Lower lobe of right lung (tissue), 2 donors: Measurements from ENCODE around the gene PPP1R7. TPM values are rescaled to one million over a fixed set of nuclear protein-coding genes. Genes with fewer than 3 reads are reported as not detected.
A peak's percentile ranks its signal among the peaks of the same experiment; 100 is the strongest.

Experiments used
- ATAC-seq, 2 donors: fragments of 200-7000 bp; cut with Tn5 transposase; one replicate each; pipeline ENCODE4 v1.9.1; 2020 to 2022; ENCODE audit warnings: mild to moderate bottlenecking in 2 of 2, moderate library complexity in 2 of 2
- DNase-seq: peaks from one replicate; pipeline ENCODE4 v3.0.0-alpha.2; 2020
- H3K27ac ChIP-seq: fragments of 200-600 bp; one replicate; pipeline ENCODE4 v1.8.0; 2022
- H3K27me3 ChIP-seq: fragments of 200-600 bp; one replicate; pipeline ENCODE4 v1.8.0; 2022; ENCODE audit warnings: low read depth
- H3K36me3 ChIP-seq: fragments of 200-600 bp; one replicate; pipeline ENCODE4 v1.8.0; 2022; ENCODE audit warnings: mild to moderate bottlenecking
- H3K4me1 ChIP-seq: fragments of 200-600 bp; one replicate; pipeline ENCODE4 v1.8.0; 2022
- H3K4me3 ChIP-seq: fragments of 200-600 bp; one replicate; pipeline ENCODE4 v1.8.0; 2022; ENCODE audit warnings: mild to moderate bottlenecking
- H3K9me3 ChIP-seq: fragments of 200-600 bp; one replicate; pipeline ENCODE4 v1.8.0; 2022
- intact Hi-C: fragments of 100-400 bp; cut with DNase I; formaldehyde crosslinking; loops from one replicate; pipeline ENCODE4 v1.11.0; 2022
- total RNA-seq: library from RNA; stranded (reverse); fragmentation: NEBNext Ultra II Directional; extraction: Animal tissue kit (Norgen Biotek cat#: 25700); gene quantifications from one replicate; pipeline ENCODE4 v1.2.1, GENCODE V29; 2021
- TF ChIP-seq, protein P1 (sequence below): fragments of 200-600 bp; IDR thresholded peaks from one replicate; pipeline ENCODE4 v1.8.0; 2022; ENCODE audit warnings: antibody characterized with exemption, mild to moderate bottlenecking
- donor health status: DM: no; HTN: yes; CAD: no; lungs with severe emphysema.

PPP1R7 gene
- total RNA-seq, 1 donor from 2014 or later, result 58.9 TPM

DNA sequence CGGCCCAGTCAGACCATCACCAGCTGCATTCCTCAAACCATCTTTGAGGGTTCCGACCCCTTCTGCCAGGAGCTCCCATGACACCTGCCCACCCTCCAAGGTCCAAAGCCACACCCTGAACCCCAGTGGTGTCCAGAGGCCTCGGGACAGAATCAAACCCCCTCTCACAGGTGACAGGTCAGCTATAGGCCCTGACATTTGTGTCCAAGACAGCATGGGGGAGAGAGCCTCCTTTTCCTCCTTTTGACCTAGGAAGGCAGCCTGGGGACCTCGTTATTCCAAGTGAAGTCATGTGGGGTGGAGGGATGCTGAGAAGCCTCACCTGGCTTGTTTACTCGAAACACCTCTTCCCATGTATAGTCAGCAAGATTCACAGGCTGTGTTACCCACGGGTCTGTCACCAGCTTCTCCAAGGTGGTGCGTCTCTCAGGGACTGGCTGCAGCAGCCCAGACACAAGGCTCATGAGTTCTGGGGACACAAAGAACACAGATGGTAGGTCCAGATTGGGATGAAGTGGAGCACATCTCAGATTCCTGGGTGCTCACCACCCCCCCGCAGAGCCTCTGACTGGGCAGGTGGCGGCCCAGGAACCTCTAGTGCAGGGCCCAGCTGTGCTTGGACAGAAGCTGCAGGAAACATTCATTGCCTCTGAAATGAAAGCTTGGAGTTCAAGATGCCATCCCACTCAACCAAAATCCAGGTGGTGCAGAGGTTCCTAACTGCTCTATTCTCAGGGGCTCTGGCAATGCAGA is 43.1 kb upstream of the PPP1R7 start:
- DNase-seq, result no peak
- H3K27me3 ChIP-seq, result no peaks in the 10 kb centered on the region
- H3K36me3 ChIP-seq, result no peaks in the 10 kb centered on the region
- no peak overlapping the region for H3K4me3 ChIP-seq
- intact Hi-C loops, result no loop called here
- no peak for ATAC-seq
- H3K4me1 ChIP-seq, result peaks cover 21% of the 10 kb centered on the region
- TF ChIP-seq, protein P1, sequence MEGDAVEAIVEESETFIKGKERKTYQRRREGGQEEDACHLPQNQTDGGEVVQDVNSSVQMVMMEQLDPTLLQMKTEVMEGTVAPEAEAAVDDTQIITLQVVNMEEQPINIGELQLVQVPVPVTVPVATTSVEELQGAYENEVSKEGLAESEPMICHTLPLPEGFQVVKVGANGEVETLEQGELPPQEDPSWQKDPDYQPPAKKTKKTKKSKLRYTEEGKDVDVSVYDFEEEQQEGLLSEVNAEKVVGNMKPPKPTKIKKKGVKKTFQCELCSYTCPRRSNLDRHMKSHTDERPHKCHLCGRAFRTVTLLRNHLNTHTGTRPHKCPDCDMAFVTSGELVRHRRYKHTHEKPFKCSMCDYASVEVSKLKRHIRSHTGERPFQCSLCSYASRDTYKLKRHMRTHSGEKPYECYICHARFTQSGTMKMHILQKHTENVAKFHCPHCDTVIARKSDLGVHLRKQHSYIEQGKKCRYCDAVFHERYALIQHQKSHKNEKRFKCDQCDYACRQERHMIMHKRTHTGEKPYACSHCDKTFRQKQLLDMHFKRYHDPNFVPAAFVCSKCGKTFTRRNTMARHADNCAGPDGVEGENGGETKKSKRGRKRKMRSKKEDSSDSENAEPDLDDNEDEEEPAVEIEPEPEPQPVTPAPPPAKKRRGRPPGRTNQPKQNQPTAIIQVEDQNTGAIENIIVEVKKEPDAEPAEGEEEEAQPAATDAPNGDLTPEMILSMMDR, result no peak
- H3K9me3 ChIP-seq, result no peaks in the 10 kb centered on the region
- no peak overlapping the region for H3K27ac ChIP-seq

DNA sequence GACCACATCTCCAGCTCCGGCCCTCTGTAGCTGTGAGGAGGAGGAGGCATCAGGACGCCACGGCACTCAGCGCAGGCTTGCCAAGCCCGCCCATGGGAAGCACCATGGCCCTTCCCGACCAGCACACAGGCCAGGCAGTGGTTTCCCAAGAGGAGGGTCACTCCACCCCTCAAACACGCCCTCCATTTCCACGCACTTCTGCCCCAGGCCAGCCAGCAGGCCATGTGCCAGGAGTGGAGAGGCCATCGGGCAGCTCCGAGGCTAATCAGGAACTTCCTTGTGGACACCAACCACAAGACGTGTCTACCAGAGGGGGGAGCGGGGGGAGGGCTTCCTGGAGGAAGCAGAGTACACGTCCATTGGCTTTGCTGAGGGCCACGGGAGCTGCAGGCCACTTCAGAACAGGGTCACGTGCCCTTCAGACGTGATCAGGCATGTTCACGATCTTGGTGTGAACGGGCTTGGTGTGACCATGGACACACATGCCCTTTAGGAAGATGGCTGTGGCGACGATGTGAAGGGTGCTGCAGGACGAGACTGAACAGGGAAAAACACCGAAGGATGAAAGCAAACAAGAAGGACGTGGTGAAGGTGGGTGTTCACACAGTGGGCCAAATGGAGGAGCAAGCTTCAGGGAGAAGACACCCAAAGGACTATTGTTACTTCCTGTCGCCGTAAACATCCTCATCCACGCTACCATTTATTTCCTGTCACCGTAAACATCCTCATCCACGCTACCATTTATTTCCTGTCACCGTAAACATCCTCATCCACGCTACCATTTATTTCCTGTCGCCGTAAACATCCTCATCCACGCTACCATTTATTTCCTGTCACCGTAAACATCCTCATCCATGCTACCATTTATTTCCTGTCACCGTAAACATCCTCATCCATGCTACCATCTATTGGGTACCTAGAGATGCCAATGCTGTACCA is 41.7 kb upstream of the PPP1R7 start:
- DNase-seq, result no peak
- TF ChIP-seq, protein P1, result no peak
- intact Hi-C loops, result no loop called here

DNA sequence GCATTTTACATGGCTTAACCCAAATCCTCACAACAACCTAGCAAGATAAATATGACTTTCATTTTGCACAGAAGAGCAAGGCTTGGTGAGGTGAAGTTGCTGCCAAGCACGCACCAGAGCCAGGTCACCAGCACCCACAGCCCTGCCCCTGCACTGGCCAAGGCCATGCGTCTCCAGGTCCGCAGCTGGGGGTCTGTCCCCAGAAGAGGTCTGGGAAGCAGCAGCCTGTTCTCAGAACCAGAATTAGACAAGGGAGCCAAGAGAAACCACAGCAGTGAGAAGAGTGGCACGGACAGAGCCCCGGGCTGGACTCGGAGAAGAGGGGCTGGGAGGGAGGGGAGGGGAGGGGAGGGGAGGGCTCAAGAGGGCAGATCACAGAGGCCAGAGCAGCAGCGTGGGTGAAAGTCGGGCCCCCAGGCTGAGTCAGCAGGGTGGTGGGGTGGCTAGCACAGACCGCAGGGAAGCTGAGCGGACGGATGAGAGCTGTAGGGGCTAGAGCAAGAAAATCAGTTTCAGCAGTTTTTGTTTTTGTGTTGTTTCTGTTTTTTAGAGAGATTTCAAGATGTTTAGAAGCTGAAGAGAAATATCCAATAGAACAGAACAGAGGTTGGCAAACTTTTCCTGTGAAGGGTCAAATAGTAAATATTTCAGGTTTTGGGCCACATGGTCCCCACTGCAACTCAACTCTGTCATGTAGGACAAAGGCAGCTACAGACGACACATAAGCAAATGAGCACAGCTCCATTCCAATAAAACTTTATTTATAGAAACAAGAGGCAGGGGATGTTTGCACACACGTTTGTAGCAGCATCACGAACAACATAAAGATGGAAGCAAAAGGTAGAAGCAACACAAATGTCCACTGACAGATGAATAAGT is 40.8 kb upstream of the PPP1R7 start:
- Histone ChIP-seq H3K27ac (peak overlapping the region; percentile 49), H3K4me3 (no peak overlapping the region), H3K36me3 (no peaks in the 10 kb centered on the region), H3K27me3 (no peaks in the 10 kb centered on the region), H3K9me3 (no peaks in the 10 kb centered on the region), H3K4me1 (peaks cover 11% of the 10 kb centered on the region)
- DNase-seq (no peak), ATAC-seq (no peak)
- intact Hi-C loops, result no loop called here
- TF ChIP-seq, protein P1, result no peak

More for the DNA sequence above, 41.7 kb upstream of the PPP1R7 start:
- peak in 1 of 2 donors; percentile 15 for ATAC-seq
- Histone ChIP-seq H3K36me3 (no peaks in the 10 kb centered on the region), H3K27me3 (no peaks in the 10 kb centered on the region), H3K4me1 (peaks cover 12% of the 10 kb centered on the region), H3K27ac (peak overlapping the region; percentile 58), H3K4me3 (no peak overlapping the region), H3K9me3 (no peaks in the 10 kb centered on the region)

DNA sequence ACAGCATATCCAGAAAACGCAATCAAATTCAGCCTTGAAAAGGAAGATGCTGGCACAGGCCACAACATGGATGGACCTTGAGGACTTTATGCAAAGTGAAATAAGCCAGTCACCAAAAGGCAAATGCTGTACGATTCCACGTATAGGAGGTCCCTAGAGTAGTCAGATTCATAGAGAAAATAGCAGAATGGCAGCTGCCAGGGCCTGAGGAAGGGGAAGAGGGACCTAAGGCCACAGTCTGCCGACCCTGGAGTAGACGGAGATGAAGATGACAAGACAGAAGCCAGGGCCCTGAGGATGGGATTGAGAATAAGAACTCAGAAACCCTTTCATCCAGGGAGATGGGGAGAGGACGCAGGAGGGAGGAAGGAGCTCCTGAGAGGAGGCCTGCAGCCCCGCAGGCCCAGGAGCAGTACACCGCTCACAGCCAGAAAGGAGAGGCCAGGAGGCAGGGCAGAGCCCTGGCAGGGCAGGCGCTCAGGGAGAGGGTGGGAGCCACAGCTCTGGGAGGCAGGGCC is 40.1 kb upstream of the PPP1R7 start:
- H3K4me3 ChIP-seq, result no peak overlapping the region
- TF ChIP-seq, protein P1, result no peak
- no peaks in the 10 kb centered on the region for H3K9me3 ChIP-seq
- ATAC-seq (peak in 1 of 2 donors; percentile 4), DNase-seq (no peak)
- H3K36me3 ChIP-seq, result peaks cover 4% of the 10 kb centered on the region
- H3K4me1 ChIP-seq, result peaks cover 11% of the 10 kb centered on the region
- H3K27ac ChIP-seq, result peak overlapping the region; percentile 53
- intact Hi-C loops, result no loop called here
- no peaks in the 10 kb centered on the region for H3K27me3 ChIP-seq
